ENCODE measurements around the gene NME3. TPM values are rescaled to one million over a fixed set of nuclear protein-coding genes. Genes with fewer than 3 reads are reported as not detected.

Gene NME3
- total and polyA plus RNA-seq, 5 donors = 36.5 to 75.2 (median 53.0) TPM

DNA sequence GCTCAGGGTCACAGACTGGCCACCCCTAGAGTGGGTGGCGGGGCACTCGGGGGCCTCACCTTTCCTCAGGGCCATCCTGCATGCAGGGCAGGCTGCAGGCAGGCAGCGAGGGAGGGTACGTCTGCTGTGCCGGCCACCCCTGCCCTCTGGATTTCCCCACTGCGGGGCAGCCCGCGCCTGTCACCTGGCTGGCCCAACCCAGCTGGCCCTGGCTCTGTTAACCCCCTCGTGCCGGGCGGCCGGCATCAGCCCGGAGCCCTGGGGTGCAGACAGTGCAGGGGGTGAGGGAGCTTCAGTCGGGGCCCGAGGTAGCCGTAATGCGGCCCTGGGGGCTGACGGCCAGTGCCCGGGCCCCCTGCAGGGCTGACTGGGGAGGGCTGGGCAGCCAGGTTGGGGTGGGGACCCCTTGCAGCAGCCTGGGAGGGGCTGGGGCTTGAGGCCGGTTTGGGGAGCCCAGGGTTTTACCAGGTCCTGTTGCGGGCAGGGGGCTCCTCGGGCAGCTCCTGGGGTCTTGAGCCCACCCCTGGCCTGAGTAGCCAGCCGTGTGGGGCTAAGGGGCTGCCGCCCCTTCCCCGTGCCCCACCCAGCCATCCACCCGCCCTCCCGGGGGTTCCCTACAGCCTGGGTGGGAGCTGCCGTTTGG lies 22.4 kb upstream of the NME3 start, which contains the start of gene IGFALS:
Gene IGFALS, minus strand, starts transcription at position 128 of the 643 bp plus-strand sequence. Its CDS starts 53 bp downstream, at position 75.
- Histone ChIP-seq H3K27ac (ENCODE audit: low read length) (no peak within 1 kb of the TSS), H3K27me3 (ENCODE audit: control insufficient read depth, insufficient read depth) (no peaks in the 10 kb centered on the region), H3K4me1 (ENCODE audit: control insufficient read depth, insufficient read depth, low read length) (no peaks in the 10 kb centered on the region), H3K4me3 (ENCODE audit: low read length) (no peak within 1 kb of the TSS), H3K9me3 (ENCODE audit: control insufficient read depth, low read length) (no peaks in the 10 kb centered on the region)
- intact Hi-C loops (cut with DNase I) = no loop called here
- peak in 1 of 2 donors; percentile 8 for ATAC-seq
- WGBS = 58% methylated on average over 28 of the region's 28 CpGs
- DNase-seq = peak in 1 of 3 donors; percentile 46

GRCh38 chr16:1792836-1793577 lies 21.7 kb upstream of the NME3 start:
- intact Hi-C loops (cut with DNase I) = no loop called here
- no peak for ATAC-seq
- no peak overlapping the region for H3K27ac ChIP-seq (ENCODE audit: low read length)
- DNase-seq = peak in 2 of 3 donors; percentile 42 to 57
- no peaks in the 10 kb centered on the region for H3K27me3 ChIP-seq (ENCODE audit: control insufficient read depth, insufficient read depth)
- no peaks in the 10 kb centered on the region for H3K9me3 ChIP-seq (ENCODE audit: control insufficient read depth, low read length)
- H3K4me1 ChIP-seq (ENCODE audit: control insufficient read depth, insufficient read depth, low read length) = no peaks in the 10 kb centered on the region
- 85% methylated on average over 33 of the region's 33 CpGs for WGBS
- no peak overlapping the region for H3K4me3 ChIP-seq (ENCODE audit: low read length)

DNA sequence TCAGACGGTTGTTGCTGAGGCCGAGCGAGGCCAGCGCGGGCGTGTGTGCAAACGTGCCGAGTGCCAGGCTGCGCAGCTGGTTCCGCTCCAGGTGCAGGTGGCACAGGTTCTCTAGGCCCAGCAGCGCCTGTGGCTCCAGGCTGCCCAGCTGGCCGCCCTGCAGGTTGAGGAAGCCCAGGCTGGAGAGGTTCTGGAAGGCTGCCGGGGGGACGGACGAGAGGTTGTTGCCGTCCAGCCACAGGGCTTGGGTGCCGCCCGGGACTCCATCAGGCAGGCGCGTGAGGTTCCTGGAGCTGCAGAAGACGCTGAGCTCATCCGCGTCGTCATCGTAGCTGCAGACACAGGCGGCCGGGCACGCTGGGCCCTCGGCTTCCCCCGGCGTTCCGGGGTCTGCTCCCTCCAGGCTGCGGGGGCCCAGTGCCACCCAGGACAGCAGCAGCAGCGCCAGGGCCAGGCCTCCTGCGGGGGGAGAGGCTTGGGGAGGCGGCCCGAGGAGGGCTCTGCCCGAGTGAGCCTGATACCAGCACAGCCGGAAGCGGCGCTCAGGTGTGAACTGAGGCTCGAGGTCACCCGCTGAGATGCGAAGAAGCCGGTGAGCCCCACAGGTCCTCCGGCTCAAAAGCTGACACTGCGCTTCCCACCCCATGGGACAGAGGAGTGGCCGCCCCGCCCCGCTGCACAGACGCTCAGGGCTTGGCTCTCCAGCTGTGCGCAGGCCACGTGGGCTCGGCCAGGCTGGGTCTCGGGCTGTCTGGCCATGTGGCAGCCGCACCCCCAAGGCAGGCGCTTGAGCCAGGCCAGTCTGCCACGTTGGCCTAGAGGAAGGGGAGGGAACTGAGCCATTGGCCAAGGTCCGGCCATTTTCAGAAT lies 20.8 kb upstream of the NME3 start:
- H3K9me3 ChIP-seq (ENCODE audit: control insufficient read depth, low read length) = no peaks in the 10 kb centered on the region
- H3K4me3 ChIP-seq (ENCODE audit: low read length) = no peak overlapping the region
- H3K4me1 ChIP-seq (ENCODE audit: control insufficient read depth, insufficient read depth, low read length) = no peaks in the 10 kb centered on the region
- 84% methylated on average over 59 of the region's 59 CpGs for WGBS
- H3K27me3 ChIP-seq (ENCODE audit: control insufficient read depth, insufficient read depth) = no peaks in the 10 kb centered on the region
- intact Hi-C loops (cut with DNase I) = no loop called here
- no peak for ATAC-seq
- H3K27ac ChIP-seq (ENCODE audit: low read length) = no peak overlapping the region
- peak in 2 of 3 donors; percentile 44 to 54 for DNase-seq

GRCh38 chr16:1791256-1791942 lies 20.1 kb upstream of the NME3 start:
- DNase-seq (peak in 2 of 3 donors; percentile 25 to 54), ATAC-seq (no peak)
- intact Hi-C loops (cut with DNase I) = no loop called here
- Histone ChIP-seq H3K4me1 (ENCODE audit: control insufficient read depth, insufficient read depth, low read length) (no peaks in the 10 kb centered on the region), H3K27me3 (ENCODE audit: control insufficient read depth, insufficient read depth) (no peaks in the 10 kb centered on the region), H3K27ac (ENCODE audit: low read length) (no peak overlapping the region), H3K9me3 (ENCODE audit: control insufficient read depth, low read length) (no peaks in the 10 kb centered on the region), H3K4me3 (ENCODE audit: low read length) (no peak overlapping the region)
- 94% methylated on average over 53 of the region's 53 CpGs for WGBS

- DNase-seq = peak in 2 of 3 donors; percentile 56
- 93% methylated on average over 44 of the region's 44 CpGs for WGBS
- Histone ChIP-seq H3K4me3 (ENCODE audit: low read length) (no peak overlapping the region), H3K9me3 (ENCODE audit: control insufficient read depth, low read length) (no peaks in the 10 kb centered on the region), H3K4me1 (ENCODE audit: control insufficient read depth, insufficient read depth, low read length) (no peaks in the 10 kb centered on the region), H3K27ac (ENCODE audit: low read length) (no peak overlapping the region), H3K27me3 (ENCODE audit: control insufficient read depth, insufficient read depth) (no peaks in the 10 kb centered on the region)
- ATAC-seq = no peak
- intact Hi-C loops (cut with DNase I) = no loop called here
Measured at GRCh38 chr16:1790611-1791255, 19.4 kb upstream of the NME3 start.

DNA sequence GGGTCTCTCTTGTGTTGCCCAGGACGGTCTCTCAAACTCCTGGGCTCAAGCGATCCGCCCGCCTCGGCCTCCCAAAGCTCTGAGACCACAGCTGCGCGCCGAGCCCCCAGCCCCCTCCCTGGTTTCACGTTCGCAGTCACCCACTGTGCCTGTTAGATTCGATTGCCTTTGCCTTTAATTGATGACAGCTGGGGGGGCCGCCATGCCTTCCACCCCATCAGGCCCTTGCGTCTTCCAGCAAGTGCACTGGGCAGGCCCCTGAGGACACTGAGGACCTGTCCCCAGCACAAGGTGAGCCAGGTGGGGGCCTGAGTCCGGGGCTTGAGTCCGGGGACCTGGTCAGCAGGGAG lies 18.9 kb upstream of the NME3 start:
- 93% methylated on average over 15 of the region's 15 CpGs for WGBS
- Histone ChIP-seq H3K9me3 (ENCODE audit: control insufficient read depth, low read length) (no peaks in the 10 kb centered on the region), H3K27me3 (ENCODE audit: control insufficient read depth, insufficient read depth) (no peaks in the 10 kb centered on the region), H3K4me3 (ENCODE audit: low read length) (no peak overlapping the region), H3K4me1 (ENCODE audit: control insufficient read depth, insufficient read depth, low read length) (no peaks in the 10 kb centered on the region), H3K27ac (ENCODE audit: low read length) (no peak overlapping the region)
- DNase-seq (no peak), ATAC-seq (no peak)
- intact Hi-C loops (cut with DNase I) = no loop called here

DNA sequence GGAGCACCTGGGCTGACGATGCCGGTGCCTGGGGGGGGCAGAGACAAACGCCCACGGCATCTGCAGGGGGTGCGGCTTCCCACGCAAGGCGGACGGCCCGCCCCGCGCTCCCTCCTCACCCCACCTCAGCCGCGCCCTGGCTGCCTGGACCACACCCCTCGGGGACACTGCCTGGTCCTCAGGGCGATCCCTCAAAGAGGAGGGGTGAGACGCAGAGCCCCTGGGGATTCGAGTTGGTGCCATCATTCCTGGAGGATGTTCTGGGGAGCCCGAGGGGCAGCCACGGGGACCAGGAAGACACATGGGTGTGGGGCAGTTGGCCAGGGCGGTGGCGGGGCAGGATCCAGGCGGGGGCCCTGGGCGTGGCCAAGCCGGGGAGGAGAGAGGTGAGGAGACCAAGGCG lies 18.3 kb upstream of the NME3 start:
- 89% methylated on average over 25 of the region's 25 CpGs for WGBS
- Histone ChIP-seq H3K4me1 (ENCODE audit: control insufficient read depth, insufficient read depth, low read length) (no peaks in the 10 kb centered on the region), H3K4me3 (ENCODE audit: low read length) (no peak overlapping the region), H3K27ac (ENCODE audit: low read length) (no peak overlapping the region), H3K9me3 (ENCODE audit: control insufficient read depth, low read length) (no peaks in the 10 kb centered on the region), H3K27me3 (ENCODE audit: control insufficient read depth, insufficient read depth) (no peaks in the 10 kb centered on the region)
- intact Hi-C loops (cut with DNase I) = no loop called here
- DNase-seq (peak in 2 of 3 donors; percentile 44 to 62), ATAC-seq (no peak)

- 60% methylated on average over 19 of the region's 19 CpGs for WGBS
- H3K27me3 ChIP-seq (ENCODE audit: control insufficient read depth, insufficient read depth) = no peaks in the 10 kb centered on the region
- H3K4me3 ChIP-seq (ENCODE audit: low read length) = no peak overlapping the region
- H3K4me1 ChIP-seq (ENCODE audit: control insufficient read depth, insufficient read depth, low read length) = no peaks in the 10 kb centered on the region
- intact Hi-C loops (cut with DNase I) = no loop called here
- H3K27ac ChIP-seq (ENCODE audit: low read length) = no peak overlapping the region
- no peaks in the 10 kb centered on the region for H3K9me3 ChIP-seq (ENCODE audit: control insufficient read depth, low read length)
- peak in 1 of 3 donors; percentile 36 for DNase-seq
- no peak for ATAC-seq
Measured at GRCh38 chr16:1788708-1789100, 17.4 kb upstream of the NME3 start.

GRCh38 chr16:1788095-1788707 lies 16.9 kb upstream of the NME3 start:
- no peak overlapping the region for H3K27ac ChIP-seq (ENCODE audit: low read length)
- H3K9me3 ChIP-seq (ENCODE audit: control insufficient read depth, low read length) = no peaks in the 10 kb centered on the region
- H3K27me3 ChIP-seq (ENCODE audit: control insufficient read depth, insufficient read depth) = no peaks in the 10 kb centered on the region
- H3K4me1 ChIP-seq (ENCODE audit: control insufficient read depth, insufficient read depth, low read length) = no peaks in the 10 kb centered on the region
- DNase-seq (peak in 2 of 3 donors; percentile 49 to 57), ATAC-seq (no peak)
- no peak overlapping the region for H3K4me3 ChIP-seq (ENCODE audit: low read length)
- 91% methylated on average over 38 of the region's 38 CpGs for WGBS
- intact Hi-C loops (cut with DNase I) = no loop called here
